GM19438 (cell line): ENCODE results near the gene YIPF1.
"Not testable (repeated sequence)": the region's sequence is repeated elsewhere in the genome, so short reads cannot be mapped to it uniquely, and the experiment has no call there.

Experiments used
- ATAC-seq: cut with Tn5 transposase; IDR thresholded peaks from one replicate; pipeline ENCODE4 v1.9.1; 2021; ENCODE audit warnings: low read depth; ENCODE audit not compliant: unreplicated experiment

Gene YIPF1

DNA sequence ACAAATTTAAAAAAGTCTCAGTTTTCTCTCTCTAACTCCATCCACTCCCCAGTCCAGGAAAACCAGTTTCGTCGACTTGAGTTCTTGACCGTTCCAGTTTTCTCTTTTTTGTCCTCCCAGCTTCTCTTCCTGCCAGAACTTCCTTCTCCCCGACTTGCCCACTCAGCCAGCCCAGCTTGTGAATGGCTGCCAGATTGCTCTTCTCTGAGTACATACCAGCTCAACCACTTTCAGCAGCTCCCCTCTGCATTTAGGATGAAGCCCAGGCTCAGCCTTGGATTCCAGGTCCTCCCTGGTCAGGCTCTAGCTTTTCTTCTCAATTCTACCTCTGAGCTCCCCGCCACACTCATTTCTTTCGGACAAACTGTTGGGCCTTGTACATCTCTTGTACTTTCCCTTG, 5.8 kb upstream of the YIPF1 start:
- ATAC-seq = no peak

DNA sequence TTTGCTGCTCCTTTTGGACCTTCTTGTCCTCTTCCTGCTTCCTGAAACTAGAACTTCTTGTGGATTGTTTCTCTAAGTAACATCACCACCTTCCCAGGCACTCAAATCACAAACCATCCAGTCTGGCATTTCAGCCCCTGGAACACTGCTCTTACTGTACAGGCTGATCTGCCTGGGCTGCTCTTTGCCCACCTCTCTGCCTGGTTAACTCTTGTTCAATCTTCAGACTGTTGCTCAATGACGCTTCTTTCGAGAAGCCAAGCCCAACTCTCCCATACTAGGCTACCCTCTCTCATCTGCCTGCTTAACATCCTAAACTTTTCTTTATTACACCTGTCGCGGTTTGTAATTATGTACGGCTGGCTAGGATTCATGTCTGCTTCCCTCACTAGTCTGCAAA, 5.0 kb upstream of the YIPF1 start:
- no peak for ATAC-seq

DNA sequence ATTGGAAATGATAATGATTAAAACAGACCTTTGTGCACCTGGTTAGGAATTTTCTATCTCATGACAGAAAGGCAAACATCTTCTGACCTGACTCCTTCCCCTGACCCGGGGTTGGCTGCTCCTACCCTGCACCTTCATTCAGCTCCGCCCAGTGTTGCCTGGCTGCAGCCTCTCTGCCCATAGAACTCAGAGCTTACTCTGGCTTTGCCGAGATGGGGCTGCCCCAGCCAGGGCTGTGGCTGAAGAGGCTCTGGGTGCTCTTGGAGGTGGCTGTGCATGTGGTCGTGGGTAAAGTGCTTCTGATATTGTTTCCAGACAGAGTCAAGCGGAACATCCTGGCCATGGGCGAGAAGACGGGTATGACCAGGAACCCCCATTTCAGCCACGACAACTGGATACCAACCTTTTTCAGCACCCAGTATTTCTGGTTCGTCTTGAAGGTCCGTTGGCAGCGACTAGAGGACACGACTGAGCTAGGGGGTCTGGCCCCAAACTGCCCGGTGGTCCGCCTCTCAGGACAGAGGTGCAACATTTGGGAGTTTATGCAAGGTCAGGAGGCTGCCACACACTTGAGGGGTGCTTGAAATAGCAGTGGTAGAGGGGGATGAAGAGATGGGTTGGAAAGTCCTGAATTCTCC, 4.5 kb upstream of the YIPF1 start, which contains the start of gene DIO1:
DIO1 (plus strand) TSS at position 189 of the 638 bp plus-strand sequence; CDS start at position 213, 24 bp downstream.
- ATAC-seq = no peak

DNA sequence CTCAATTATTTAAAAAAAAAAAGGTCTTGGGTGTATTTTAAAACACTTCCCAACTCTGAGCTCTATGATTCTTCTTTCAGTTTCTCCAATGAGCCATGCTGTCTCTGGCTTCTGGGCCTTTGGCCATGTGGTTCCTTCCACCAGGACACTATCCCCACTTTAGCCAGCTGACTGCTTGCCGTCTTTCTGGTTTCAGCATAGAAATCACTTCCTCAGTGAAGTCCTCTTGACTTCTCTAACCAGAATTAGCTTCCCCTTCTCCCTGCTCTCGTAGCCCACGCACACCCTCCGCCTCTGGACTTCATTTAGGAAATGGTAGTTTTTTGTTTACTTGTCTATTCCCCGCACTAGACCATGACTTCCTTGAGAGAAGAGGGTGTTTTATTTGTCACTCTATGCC, 3.3 kb upstream of the YIPF1 start:
- ATAC-seq = no peak

DNA sequence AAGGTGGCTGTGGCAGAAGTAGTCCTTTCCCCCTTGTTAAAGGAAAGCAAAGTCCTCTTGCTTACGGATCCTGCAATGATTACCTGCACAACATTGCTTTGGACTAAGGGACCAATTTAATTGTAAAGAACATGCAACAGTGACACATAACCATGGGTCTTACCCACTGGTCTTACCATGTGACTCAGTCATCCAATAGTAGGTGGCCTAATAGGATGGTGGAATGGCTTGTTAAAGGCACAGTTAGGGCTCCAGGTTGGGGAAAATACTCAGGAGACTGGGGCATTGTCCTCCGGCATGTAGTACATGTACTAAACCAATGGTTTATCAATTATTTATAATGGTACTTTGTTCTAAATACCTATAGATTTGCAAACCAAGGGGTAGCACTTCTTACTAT, 2.1 kb upstream of the YIPF1 start:
- ATAC-seq = no peak

DNA sequence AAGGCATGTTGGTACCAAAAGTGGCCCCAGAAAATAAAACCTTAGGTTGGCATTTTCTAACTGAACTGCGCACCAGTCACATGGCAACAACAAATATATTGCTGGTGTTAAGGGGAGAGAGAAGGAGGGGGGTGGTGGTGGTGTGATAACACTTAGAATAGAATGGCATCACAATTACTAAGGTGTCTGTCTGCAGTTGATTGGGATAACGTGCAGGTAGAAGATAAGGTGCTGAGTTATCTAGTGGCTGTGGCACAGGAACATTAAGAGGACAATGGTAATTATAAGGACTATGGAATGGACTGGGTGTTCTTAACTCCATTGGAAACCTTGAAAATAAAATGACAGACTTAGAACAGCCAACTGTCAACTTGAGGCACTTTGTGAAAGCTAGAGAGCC, 1.4 kb upstream of the YIPF1 start:
- ATAC-seq = no peak

DNA sequence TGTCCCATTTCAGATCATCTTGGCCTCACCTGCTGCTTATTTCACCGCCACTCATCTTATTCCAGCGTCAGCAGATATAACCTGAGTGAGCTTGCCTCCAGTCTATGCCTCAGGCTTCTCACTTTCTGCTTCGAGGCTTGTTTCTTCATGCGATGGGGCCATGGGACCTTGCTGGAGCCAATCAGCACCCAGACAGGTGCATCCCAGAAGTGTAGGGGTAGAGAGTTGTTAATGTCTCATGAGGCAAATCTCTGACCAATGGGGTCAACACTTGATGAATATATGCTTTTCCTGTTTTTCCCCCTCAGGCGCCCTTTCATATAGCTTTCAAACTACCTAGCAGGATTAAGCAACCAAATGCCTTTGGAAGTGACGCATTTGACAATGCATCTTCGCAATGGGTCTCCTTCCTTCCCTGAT, 935 bp upstream of the YIPF1 start:
- ATAC-seq = no peak

DNA sequence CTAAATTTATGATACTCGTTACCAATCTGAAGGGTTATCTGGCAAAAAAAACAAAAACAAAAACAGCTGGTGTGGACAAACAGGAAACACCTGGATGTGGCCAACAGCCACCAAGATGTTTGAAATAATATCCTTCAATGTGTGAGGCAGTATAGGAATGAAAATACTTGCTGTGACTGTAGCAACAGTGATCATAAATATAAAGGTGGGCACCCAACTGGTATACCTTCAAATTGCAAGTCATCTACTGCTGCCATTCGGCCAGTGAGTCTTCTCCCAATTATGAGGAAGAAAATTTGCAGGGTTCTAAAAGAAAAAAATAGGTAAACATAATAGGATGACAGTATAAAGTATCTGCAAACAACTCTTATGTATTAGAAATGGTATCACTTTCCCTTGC, 916 bp downstream of the YIPF1 start:
- no peak for ATAC-seq

DNA sequence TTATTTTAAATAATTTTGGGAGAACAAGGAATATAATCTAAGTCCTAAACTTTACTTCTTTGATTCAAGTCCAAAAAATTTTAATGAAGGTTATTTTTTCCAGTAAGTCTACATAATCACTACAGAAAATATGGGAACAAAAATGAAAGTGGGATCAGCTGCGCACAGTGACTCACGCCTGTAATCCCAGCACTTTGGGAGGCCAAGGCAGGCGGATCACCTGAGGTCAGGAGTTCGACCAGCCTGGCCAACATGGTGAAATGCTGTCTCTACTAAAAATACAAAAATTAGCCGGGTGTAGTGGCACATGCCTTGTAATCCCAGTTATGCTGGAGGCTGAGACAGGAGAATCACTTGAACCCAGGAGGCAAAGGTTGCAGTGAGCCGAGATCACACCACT, 6.0 kb downstream of the YIPF1 start:
- not testable (repeated sequence) for ATAC-seq

DNA sequence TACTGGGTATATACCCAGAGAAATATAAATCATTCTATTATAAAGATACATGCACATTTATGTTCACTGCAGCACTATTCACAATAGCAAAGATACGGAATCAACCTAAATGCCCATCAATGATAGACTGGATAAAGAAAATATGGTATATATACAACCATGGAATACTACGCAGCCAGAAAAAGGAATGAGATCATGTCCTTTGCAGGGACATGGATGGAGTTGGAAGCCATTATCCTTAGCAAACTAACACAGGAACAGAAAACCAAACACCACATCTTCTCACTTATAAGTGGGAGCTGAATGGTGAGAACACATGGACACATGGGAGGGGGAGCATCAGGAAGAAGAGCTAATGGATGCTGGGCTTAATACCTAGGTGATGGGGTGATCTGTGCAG, 7.7 kb downstream of the YIPF1 start:
- not testable (repeated sequence) for ATAC-seq

DNA sequence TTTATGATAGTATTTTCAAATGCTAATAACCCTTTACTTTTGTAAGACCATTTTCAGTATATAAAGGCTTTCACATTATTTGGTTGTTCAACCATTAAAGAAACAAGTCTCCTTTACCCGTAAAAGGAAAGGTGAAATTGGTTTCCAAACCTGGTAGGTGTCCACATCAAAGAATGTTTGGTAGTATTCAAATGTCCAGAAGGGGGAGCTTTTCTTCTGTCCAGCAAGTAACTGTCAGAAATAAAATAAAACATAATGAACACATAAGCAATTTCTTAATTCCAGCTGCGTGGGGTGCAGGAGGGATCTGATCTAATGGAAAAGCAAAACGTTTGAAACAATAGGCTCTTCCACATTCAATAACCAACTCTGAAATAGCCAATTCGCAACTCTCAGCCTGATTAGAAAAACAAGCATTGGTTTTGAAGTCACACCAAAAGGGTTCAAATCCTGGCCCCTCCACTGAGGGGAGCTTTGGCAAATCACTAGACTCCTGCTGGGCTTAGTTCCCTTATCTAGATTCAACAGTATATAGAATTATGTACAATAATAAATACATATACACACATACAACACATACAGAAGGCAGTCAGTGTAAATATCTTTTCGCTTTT, 11.0 kb downstream of the YIPF1 start:
- no peak for ATAC-seq

DNA sequence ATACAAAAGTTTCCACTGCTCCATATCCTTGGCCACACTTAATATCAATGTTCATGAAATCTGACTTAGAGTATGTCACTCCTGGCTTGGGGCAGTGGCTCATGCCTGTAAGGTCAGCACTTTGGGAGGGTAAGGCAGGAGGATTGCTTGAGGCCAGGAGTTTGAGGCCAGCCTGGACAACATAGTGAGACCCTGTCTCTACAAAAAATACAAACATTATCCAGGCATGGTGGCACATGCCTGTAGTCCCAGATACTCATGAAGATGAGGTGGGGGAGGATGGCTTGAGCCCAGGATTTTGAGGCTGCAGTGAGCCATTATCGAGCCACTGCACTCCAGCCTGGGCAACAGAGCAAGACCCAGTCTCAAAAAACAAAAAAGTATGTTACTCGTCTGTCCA, 14.4 kb downstream of the YIPF1 start:
- not testable (repeated sequence) for ATAC-seq

DNA sequence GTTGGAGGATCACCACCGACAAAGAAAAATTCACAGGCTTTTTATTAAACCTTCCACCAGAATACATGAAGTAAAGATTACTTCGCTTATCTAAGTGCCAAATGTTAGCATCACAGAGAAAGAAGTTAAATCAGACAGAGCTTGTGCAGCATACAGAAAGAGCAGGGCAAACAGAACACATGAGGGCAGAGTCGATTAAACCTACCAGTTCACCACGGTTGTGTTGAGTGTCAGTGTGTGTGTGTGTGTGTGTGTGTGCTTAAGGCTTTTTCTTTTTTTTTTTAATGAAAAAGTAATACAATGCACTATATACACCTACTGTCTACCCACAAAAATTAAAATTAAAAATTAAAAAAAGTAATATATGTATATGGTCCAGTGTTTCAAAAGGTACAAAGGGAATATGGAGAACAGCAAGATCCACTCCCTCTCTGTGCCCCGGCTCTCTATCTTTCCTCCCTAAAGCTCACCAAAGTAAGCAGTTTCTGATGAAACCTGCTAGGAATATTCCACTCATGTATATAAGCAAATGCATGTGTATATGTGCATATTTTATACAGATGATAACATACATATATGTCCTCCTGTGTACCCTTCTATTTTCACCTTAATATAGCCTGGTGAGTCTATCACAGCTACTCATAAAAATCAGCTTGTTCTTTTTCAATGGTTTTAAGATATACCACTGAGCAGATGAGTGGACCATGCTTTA, 17.7 kb downstream of the YIPF1 start:
- no peak for ATAC-seq

DNA sequence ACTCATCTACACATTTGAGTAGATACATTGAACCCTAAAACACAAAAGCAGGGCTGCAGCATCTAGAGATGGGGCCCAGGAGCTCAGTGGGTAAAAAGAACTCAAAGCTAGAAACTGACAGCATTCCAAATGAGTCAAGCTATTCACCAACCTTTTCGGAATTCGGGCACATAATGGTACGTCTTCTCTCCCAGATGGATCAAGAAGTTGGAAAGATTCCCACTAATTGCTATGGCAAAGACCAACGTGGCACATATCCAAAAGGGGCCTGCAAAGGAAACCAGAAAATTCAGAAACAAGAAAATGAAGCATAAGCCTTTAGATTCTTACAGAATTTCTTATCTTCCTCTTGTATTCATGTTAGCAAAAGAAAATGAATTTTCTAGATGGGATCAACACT, 18.4 kb downstream of the YIPF1 start:
- ATAC-seq = no peak

DNA sequence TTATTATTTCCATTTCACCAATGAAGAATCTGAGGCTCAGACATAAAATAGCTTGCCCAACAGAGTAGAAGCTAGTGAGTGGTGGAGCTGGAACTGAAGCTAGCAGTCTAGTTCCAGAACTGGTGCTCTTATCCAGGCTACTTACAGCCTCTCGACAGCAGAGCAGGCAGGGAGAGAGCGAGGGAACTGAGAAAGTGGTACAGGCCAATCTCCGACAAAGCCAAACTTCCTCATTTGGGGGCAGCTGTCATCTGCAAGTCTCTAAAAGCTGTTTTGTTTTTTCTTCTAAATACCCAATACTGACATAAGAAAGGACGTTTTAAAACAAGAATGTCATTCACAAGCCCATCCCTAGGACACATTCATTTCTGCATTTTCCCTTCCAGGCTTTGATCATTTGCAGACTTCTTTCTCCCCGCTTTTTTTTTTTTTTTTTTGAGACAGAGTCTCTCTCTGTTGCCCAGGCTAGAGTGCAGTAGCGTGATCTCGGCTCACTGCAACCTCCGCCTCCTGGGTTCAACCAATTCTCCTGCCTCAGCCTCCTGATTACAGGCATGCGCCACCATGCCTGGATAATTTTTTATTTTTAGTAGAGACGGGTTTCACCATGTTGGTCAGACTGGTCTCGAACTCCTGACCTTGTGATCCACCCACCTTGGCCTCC, 20.0 kb downstream of the YIPF1 start:
- ATAC-seq = no peak

DNA sequence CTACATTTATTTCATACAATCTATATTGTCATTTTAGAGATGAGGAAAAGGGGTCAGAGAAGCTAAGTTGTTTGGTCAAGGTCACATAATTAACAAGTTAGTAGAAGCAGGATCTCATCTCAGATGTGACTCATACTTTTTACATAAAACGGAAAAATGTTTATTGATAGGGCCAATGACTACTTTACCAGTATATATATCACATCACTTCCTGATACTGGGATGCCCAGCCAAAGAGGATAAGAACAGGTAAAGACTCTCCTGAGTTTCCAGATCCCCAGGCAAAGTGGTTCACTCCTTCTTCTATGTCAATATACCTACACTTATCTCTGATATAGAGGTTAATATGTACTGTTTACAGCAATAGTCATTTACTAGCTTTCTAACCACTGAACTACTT, 21.0 kb downstream of the YIPF1 start:
- no peak for ATAC-seq

DNA sequence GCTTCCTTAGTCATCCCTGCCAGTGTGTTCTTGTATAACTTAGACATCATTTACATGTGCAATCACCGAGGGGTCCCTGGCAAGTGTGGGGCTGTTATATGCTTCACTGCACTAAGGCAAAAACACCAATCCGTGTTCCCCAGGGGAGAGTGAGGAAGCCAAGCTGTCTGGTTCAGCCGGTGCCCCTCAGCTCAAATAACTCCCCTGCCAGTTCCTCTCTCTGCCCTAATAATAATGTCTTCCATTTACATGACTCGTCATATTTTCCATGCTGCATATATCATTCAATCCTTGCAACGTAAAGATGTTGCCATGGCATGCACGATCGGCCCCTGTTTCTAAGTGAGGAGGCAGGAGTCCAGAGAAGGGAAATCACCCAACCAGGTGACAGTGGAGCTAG, 27.1 kb downstream of the YIPF1 start:
- no peak for ATAC-seq

DNA sequence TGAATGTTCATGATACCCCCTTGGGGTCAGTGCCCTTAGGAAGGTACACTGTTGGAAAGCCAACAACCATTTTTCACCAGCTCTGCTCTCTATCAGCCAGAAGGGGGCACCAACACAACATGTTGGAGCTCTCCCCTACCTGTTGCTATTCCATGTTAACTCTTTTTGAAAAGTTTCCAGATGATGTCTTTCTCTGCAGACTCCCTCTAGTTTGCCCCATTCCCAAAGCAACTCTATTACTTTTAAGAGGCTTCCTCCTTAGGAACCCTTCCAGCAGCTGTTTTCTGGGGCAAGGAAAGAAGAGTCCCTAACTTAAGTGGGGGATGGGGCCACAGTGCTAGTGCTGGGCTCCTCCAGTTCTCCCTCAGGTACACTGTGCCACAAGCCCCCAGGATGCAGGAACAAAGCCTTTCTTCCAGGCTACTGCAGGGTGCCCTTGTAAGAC, 28.6 kb downstream of the YIPF1 start:
- ATAC-seq = no peak

DNA sequence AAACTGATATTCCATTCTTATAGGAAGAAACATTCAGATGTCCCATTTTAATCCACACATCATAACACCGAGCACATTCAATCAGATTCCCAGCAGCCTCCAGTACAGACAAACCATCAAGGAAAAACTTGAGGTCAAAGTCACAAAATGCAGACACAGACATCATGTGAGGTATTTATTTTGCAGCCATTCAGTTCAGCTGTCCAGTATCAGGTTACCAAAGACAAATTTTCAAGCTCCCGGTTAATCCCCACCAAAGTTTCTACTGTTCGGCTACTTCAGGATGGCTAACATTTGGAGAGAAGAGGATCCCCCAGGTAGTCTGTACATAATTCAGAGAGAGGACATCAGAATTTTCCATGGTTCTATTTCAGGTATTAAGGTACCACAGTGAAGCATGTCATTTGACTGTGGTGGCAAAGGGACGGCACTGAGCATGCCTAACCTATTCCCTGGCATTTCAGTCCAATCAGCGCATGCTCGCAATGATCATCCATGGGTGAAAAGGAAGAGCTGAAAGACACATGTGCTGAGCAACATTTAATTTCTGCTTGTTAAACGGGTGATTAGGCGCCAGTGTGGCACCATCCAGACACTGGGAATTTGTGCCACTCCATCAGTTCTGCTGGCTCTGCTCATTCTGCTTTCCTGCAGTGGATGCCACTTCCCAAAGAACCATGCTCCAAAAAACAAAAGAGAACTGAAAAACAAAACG, 37.9 kb downstream of the YIPF1 start:
- ATAC-seq = no peak

DNA sequence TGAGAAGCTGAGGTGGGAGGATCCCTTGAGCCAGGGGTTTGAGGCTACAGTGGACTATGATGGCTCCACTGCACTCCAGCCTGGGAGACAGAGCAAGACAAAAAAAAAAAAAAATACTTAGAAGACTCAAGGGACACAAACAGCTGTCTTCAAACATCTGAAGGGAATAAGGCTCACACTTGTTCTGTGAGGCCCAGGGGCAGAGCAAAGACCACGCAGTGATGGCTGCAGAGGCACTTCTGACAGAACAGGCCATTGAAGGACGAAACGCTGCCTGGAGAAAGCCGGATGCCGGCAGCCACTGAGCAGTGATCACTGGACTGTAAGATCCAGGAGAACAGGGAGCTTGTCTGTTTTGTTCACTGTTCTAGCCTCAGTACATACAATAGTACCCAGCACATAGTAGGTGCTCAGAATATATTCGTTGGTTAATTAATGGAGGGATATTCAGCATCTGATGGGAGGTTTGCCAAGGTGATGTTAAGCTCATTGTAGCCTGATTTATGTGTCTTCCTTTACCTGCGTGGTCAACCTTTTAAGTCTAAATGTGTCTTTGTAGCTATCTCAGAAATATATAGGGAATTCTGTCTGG, 39.4 kb downstream of the YIPF1 start:
- ATAC-seq = no peak
